Loucy (cell line): ENCODE data around the gene RASGRP3.

Source experiments
- H2AFZ ChIP-seq: fragments of 200-600 bp; sonication (generic); 2 replicates; pipeline ENCODE4 v1.6.0; 2016; ENCODE audit warnings: antibody characterized with exemption, mild to moderate bottlenecking, low read length, moderate library complexity
- H3F3A ChIP-seq: fragments of 200-600 bp; 2 replicates; pipeline ENCODE4 v1.6.0; 2016; ENCODE audit warnings: antibody characterized with exemption, low read depth, mild to moderate bottlenecking
- H3K27me3 ChIP-seq: fragments of 200-600 bp; sonication (generic); 2 replicates; pipeline ENCODE4 v1.6.1; 2014; ENCODE audit warnings: low read length, mild to moderate bottlenecking; ENCODE audit not compliant: insufficient read depth, poor library complexity, severe bottlenecking
- H3K36me3 ChIP-seq: fragments of 200-600 bp; sonication (generic); 2 replicates; pipeline ENCODE4 v1.6.1; 2016; ENCODE audit warnings: low read length; ENCODE audit not compliant: insufficient read depth
- H3K4me1 ChIP-seq: fragments of 200-600 bp; sonication (generic); 2 replicates; pipeline ENCODE4 v1.5.1; 2014; ENCODE audit warnings: low read length, mild to moderate bottlenecking; ENCODE audit not compliant: insufficient read depth, poor library complexity, severe bottlenecking
- H3K4me2 ChIP-seq: fragments of 200-600 bp; sonication (generic); 2 replicates; pipeline ENCODE4 v1.6.0; 2014; ENCODE audit warnings: antibody characterized with exemption, low read length, low read depth, mild to moderate bottlenecking; ENCODE audit not compliant: poor library complexity, severe bottlenecking
- H3K4me3 ChIP-seq: fragments of 200-600 bp; sonication (generic); 2 replicates; pipeline ENCODE4 v1.5.1; 2014; ENCODE audit warnings: low read length, mild to moderate bottlenecking, mixed read lengths; ENCODE audit not compliant: poor library complexity, severe bottlenecking
- H3K79me2 ChIP-seq: fragments of 200-600 bp; sonication (generic); 2 replicates; pipeline ENCODE4 v1.6.1; 2014; ENCODE audit warnings: low read length; ENCODE audit not compliant: insufficient read depth
- H3K9ac ChIP-seq: fragments of 200-600 bp; sonication (generic); 2 replicates; pipeline ENCODE4 v1.6.0; 2014; ENCODE audit warnings: mild to moderate bottlenecking, low read depth, low read length, moderate library complexity; ENCODE audit not compliant: poor library complexity, severe bottlenecking
- H3K9me2 ChIP-seq: fragments of 200-600 bp; sonication (generic); replicated peaks from 2 replicates; pipeline ENCODE4 v1.6.1; 2016; ENCODE audit warnings: low read depth, low read length, mixed read lengths
- H3K9me3 ChIP-seq: fragments of 200-600 bp; sonication (generic); 2 replicates; pipeline ENCODE4 v1.6.1; 2014; ENCODE audit warnings: mild to moderate bottlenecking, antibody characterized with exemption, low read length, low read depth; ENCODE audit not compliant: insufficient read depth
- H4K20me1 ChIP-seq: fragments of 200-600 bp; sonication (generic); 2 replicates; pipeline ENCODE4 v1.6.0; 2014; ENCODE audit warnings: antibody characterized with exemption, low read length, mild to moderate bottlenecking; ENCODE audit not compliant: insufficient read depth, poor library complexity, severe bottlenecking
- EZH2phosphoT487 ChIP-seq: fragments of 200-600 bp; IDR thresholded peaks from 2 replicates; pipeline ENCODE4 v1.6.1; 2018; ENCODE audit warnings: antibody characterized with exemption, mild to moderate bottlenecking, moderate library complexity, borderline replicate concordance
- TF ChIP-seq, protein P1 (sequence below): fragments of 200-600 bp; sonication (generic); conservative IDR thresholded peaks from 2 replicates; pipeline ENCODE4 v1.5.1; 2014; ENCODE audit warnings: mild to moderate bottlenecking, antibody characterized with exemption, low read length

The RASGRP3 gene

DNA sequence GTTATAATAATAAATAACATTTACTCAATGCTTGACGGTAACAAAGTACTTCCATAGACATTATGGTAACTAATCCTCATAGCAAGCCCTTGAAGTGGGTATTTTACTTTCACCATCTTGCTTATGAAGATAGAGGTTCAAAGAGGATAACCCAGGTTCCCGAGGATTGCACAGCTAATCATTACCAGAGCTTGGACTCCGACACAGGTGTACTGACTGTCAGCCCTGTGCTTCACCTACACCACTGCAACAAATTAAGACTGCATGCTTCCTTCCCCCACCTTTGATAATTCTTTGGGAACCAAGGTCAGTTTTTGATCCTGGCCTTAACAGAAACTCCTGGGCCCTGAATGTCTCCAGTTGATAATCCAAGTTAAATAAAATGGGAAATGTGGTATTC lies 73.8 kb downstream of the RASGRP3 start:
- no peaks in the 10 kb centered on the region for H4K20me1 ChIP-seq
- H3K4me1 ChIP-seq, result peaks cover 7% of the 10 kb centered on the region
- H3K9me2 ChIP-seq, result no peaks in the 10 kb centered on the region
- H3F3A ChIP-seq, result no peaks in the 10 kb centered on the region
- H3K4me3 ChIP-seq, result no peak overlapping the region
- no peaks in the 10 kb centered on the region for H3K27me3 ChIP-seq
- H2AFZ ChIP-seq, result no peak overlapping the region
- no peak overlapping the region for H3K9ac ChIP-seq
- no peak overlapping the region for H3K4me2 ChIP-seq
- H3K36me3 ChIP-seq, result no peaks in the 10 kb centered on the region
- no peak for TF ChIP-seq EZH2phosphoT487
- TF ChIP-seq, protein P1, sequence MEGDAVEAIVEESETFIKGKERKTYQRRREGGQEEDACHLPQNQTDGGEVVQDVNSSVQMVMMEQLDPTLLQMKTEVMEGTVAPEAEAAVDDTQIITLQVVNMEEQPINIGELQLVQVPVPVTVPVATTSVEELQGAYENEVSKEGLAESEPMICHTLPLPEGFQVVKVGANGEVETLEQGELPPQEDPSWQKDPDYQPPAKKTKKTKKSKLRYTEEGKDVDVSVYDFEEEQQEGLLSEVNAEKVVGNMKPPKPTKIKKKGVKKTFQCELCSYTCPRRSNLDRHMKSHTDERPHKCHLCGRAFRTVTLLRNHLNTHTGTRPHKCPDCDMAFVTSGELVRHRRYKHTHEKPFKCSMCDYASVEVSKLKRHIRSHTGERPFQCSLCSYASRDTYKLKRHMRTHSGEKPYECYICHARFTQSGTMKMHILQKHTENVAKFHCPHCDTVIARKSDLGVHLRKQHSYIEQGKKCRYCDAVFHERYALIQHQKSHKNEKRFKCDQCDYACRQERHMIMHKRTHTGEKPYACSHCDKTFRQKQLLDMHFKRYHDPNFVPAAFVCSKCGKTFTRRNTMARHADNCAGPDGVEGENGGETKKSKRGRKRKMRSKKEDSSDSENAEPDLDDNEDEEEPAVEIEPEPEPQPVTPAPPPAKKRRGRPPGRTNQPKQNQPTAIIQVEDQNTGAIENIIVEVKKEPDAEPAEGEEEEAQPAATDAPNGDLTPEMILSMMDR, result no peak
- H3K9me3 ChIP-seq, result no peaks in the 10 kb centered on the region
- H3K79me2 ChIP-seq, result no peaks in the 10 kb centered on the region

DNA sequence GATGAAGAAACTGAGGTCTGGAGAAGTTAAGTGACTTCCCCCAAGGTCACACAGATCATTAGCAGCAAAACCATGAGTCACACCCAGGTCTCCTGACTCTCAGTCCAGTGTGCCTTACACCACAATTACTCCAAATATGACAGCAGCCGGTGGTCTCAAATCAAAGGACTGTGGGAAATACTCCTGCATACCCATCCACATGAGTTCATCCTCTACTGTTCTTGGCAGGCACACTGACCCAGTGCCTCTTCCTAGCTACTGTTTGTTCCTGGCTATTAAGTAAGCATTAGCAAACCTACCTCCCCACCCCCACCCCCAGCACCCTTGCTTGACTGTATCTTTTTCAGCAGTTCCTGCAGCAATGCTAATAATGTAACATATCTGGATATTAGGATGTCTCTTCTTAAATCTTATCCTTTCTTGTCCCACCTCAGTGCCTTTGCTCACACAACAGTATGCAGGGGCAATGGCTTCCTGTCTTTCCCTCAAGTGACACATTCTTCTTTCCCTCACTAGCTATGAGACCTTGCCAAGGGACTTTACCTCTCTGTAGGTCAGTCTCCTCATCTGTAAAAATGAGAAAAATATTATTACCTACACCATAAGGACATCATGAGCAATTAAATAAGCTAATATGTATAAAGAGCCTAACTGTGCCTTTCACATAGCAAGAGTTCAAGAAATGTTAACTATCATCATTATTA lies 76.5 kb downstream of the RASGRP3 start:
- Histone ChIP-seq H3K4me2 (no peak overlapping the region), H3K9ac (no peak overlapping the region), H3F3A (no peaks in the 10 kb centered on the region), H3K79me2 (no peaks in the 10 kb centered on the region), H4K20me1 (no peaks in the 10 kb centered on the region), H3K4me1 (peaks cover 8% of the 10 kb centered on the region), H3K4me3 (no peak overlapping the region), H2AFZ (no peak overlapping the region), H3K9me2 (no peaks in the 10 kb centered on the region), H3K36me3 (no peaks in the 10 kb centered on the region), H3K27me3 (no peaks in the 10 kb centered on the region), H3K9me3 (no peaks in the 10 kb centered on the region)
- TF ChIP-seq, protein P1, result no peak
- TF ChIP-seq EZH2phosphoT487, result no peak

DNA sequence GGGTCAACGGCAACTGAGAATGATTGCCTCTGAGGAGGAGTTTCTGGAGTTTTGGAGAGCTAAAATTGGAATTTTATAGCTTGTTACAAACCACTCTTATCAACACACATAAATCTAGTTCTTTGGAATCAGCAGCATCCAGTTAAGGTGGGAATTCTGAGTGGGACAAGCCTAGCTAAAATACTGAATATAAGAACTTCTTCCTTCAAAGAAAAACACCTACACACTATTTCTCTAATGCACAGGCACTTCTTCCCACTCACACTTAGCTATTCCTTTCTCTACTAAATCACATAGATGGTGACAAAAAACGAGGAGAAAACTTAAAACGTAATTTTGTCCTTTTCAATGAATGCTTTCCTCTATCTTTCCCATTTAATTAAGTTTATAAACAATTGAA lies 79.2 kb downstream of the RASGRP3 start:
- H3K4me3 ChIP-seq, result no peak overlapping the region

More for the DNA sequence above, 79.2 kb downstream of the RASGRP3 start:
- no peaks in the 10 kb centered on the region for H4K20me1 ChIP-seq
- no peak for TF ChIP-seq EZH2phosphoT487
- TF ChIP-seq, protein P1, result no peak
- H3K79me2 ChIP-seq, result no peaks in the 10 kb centered on the region
- H2AFZ ChIP-seq, result no peak overlapping the region
- no peak overlapping the region for H3K9ac ChIP-seq
- no peaks in the 10 kb centered on the region for H3K9me3 ChIP-seq
- H3K4me2 ChIP-seq, result no peak overlapping the region
- H3K27me3 ChIP-seq, result no peaks in the 10 kb centered on the region
- H3K4me1 ChIP-seq, result peaks cover 8% of the 10 kb centered on the region
- no peaks in the 10 kb centered on the region for H3F3A ChIP-seq
- H3K9me2 ChIP-seq, result no peaks in the 10 kb centered on the region
- no peaks in the 10 kb centered on the region for H3K36me3 ChIP-seq
